GM15510 (cell line): ENCODE measurements around the gene ECT2L.

Experiments used
- POLR2A ChIP-seq: IDR thresholded peaks from 3 replicates; pipeline ENCODE4 v1.6.1; 2011; ENCODE audit warnings: borderline replicate concordance; ENCODE audit not compliant: insufficient read length; ENCODE audit errors: extremely low read depth

Gene ECT2L, protein sequence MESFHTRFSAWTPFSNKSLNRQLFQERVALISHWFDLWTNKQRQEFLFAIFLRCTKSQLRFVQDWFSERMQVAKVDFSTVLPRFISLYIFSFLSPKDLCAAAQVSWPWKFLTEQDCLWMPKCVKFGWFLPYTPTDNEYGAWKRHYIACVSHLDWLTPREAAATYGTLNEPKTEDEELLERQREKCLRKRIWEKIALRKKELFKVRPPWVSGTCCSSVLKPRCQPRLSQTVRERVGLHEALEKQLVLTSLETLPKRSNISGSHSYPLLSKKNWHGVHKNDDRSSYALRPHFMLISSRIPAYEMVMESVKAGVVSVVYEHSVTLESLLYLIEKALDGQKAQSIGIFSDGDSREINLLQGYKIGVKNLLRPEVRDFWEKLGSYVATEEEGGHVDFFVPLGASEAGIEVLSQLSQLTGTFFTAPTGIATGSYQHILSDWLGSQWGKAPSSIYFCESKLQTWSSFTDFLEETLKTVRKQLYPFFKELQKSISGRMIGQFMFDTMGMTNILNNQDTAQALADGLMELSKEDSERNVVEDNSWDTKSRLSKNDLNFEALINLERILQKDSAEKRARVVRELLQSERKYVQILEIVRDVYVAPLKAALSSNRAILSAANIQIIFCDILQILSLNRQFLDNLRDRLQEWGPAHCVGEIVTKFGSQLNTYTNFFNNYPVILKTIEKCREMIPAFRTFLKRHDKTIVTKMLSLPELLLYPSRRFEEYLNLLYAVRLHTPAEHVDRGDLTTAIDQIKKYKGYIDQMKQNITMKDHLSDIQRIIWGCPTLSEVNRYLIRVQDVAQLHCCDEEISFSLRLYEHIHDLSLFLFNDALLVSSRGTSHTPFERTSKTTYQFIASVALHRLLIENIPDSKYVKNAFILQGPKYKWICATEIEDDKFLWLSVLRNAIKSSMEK

DNA sequence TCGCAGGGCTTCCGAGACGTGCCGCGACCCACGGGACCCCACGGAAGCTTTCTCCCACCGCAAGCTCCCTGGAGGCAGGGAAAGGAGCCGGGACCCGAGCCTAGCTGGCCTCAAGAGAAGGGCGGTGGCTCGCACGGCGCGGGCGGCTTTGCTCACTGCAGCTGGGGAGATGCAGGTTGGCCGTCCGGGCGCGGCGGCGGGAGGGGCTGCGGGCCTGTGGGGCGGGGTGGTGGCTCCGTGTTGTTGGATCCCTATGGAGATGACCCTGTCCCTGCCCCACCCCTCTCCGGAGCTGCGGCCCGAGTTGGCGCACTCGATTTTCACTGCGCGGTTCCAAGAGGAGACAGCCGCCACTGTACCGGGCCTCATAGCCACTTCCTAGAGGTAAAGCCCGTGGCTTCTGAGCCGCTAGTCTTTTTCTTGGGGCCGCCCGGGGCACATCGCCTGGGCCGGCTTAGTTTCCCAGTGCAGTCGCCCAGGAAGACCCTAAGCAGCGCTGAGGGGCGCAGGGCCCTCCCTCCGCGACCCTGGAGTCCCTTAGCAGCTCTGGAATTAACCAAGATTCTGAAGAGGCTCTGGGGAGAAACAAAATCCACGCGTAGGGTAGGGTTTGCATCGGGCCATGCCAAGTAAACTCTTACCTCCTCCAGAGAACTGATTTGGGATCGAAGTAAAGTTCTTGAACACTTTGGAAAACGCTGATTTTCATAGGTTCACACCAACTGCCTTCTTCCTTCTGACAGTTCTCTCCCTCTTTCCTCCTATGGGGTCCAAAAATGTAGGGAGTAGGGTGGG is at the start of gene ECT2L:
Gene ECT2L, plus strand, starts transcription at position 279 of the 795 bp plus-strand sequence. CDS start 17,188 bp downstream, outside the sequence.
- no peak for TF ChIP-seq POLR2A

DNA sequence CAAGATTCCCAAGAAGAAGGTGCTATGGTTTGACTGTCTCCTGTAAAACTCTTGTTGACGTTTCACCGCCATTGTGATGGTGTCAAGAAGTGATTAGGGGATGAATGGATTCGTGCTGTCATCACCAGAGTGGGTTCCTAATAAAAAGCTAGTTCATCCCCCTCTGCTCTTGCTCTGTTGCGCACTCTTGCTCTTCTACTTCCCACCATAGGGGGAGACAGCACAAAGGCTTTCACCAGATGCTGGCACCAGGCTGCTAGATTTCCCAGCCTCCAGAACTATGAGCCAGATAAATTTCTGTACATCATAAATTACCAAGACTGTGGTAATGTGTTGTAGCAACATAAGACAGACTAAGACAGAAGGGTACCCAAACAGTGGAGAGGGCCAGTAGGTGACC is 43.9 kb upstream of the ECT2L start:
- no peak for TF ChIP-seq POLR2A

DNA sequence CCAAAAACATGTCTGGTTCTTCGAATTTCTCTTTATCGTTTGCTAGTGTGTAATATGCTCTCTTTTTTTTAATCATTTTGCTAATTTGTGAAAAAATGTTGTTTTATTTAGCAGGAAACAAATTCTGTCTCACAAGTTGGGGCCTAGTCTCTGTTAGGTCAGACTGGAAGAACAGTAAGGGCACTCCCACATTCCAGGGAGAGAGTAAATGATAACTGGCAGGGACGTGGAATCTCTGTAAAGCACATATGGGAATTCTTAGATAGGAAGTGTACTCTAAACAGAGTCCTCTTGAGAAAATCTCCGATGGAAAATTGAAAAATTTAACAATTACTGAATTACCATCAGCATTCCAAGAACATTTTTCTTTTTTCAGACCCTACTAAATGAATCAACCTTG is 38.8 kb upstream of the ECT2L start:
- TF ChIP-seq POLR2A: no peak

DNA sequence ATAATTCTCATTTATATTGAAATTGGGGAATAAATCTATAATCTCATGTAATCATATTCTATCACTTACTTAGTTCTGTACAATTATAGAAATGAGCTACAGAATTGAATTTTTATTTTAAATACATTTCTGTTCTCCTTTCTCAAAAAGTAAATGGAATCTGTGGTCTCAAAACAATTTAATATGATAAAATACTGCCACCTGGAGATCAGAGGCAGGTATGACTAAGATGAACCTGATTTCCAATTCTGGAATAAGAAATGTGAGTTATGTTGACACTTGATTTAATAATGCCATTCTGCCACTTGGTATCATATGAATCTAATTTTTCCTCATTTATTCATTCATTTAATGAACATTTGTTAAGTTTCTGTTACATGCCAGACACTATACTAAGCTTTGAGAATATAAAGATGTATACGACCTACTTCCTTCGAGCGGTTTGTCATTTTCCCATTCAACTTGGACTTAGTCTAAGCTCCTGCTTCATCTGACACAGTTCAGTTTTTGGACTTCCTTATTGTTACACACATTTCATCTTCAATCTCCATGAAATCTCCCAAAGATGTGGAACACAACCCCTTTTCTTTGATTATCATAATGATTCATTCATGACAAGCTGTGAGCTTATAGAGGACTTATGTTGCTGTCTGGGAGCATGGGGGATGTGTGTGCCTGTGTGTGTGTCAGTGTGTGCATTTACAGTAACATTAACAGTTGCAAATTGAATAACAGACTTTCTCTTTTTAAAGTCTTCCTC is 29.8 kb upstream of the ECT2L start:
- no peak for TF ChIP-seq POLR2A

DNA sequence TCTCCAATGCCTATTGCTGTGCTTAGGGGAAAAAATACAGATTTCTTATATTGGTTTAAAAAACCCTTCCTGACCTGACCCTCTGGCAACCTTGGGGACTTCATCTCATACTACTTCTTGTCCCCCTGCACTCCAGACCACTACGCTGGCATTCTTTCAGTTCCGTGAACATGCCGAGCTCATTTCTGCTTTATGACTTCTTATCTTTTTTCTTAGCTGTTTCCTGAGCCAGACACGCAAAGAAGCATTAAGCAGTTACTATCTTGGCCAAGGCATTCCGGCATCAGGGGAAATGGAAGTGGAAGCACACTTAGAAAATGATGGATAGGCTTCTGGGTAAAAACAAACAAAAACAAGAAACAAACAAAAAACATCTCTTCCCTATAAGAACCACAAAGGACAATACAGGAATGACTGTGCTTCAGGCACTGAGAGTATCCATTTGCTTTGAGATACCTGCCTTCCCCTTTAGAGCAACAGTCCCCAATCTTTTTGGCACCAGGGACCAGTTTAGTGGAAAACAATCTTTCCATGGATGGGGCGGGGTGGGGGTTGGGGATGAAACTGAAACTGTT is 26.7 kb upstream of the ECT2L start:
- TF ChIP-seq POLR2A: no peak

DNA sequence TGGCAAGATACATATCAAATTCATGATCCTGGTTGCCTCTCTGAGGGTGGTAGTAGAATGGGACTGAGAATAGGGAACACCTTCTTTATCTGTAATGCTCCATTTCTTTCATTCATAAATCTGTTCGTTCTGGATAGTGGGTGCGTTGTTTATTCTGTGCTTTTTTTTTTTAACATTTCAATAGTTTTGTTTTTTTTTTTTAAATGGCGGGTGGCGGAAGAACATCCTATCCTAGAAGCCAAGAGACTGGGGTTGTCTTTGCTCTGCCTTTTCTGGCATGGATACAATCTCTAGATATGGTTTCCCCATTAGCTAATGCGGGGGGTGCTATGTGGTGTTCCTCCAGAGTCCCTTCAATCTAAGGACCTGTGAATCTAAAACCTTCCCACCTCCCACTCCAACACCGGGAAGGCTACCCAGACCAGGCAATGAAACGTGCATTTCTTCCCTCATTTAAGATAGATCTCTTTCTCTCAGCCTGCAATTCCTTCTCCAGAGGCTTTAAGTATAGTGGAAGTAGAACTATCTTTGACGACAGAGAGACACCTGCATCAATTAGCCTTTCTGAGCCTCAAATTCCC is 23.2 kb upstream of the ECT2L start:
- TF ChIP-seq POLR2A: no peak

DNA sequence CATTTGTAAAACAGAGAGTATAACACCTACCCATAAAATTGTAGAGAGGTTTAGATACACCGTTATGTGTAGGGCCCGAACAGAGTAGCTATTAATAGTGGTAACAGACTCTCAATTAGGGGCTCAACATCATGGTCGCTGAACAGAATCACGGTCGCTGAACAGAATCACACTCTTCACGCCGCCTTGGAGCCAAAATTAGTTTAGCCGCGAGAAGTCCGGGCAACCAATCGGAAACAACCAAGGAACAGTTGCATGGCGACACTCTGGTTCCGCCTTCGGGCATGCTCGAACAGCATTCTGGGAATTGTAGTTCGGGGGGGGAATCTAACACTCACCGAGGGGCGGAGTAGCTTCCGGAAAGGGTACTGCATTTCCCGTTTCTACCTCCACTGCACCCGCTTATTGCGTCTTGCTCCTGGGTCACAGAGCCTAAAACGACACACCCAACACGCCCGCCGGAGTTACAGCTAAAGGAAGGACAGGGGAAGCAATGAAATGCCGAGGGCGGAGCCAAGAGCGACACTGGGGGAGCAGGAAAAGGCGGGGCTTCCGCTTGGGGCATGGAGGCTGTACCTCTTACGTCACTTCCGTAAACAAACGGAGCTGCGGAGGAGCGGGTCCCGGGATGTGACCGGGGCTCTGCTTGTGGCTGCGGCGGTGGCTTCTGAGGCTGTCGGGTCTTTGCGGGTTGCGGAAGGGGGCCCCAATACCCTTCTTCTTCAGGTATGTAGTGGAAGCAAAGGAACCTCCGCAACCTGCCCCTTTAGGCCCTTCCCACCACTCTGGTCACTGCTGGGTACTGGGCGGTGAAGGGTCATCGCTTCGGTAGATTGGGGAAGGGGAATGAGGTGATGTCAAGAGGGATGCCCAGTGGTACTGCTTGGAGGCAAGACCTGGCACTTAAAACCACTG is 22.5 kb upstream of the ECT2L start, which contains the start of gene CCDC28A:
Gene CCDC28A, plus strand, starts transcription at position 593 of the 915 bp plus-strand sequence. CDS start 2,352 bp downstream, outside the sequence.
- TF ChIP-seq POLR2A: peak; percentile 53

DNA sequence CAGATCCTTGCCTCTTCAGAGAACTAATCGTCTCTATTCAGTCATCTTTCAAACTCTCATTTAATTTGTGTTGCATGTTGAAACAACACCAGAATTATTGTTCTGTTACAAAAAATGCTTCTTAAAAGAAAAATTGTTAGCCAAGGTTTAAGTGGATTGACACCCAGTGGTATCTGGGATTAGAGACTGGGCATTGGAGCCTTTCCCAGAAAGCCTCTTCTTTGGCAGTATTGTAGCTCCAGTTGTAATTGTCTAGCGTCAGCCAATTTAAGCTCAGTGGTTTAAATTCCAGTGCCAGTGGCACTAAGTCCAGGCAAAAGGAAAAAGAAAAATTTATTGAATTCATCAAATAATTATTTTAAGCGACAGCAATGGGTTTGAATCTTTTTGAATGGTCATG is 21.5 kb upstream of the ECT2L start:
- no peak for TF ChIP-seq POLR2A

DNA sequence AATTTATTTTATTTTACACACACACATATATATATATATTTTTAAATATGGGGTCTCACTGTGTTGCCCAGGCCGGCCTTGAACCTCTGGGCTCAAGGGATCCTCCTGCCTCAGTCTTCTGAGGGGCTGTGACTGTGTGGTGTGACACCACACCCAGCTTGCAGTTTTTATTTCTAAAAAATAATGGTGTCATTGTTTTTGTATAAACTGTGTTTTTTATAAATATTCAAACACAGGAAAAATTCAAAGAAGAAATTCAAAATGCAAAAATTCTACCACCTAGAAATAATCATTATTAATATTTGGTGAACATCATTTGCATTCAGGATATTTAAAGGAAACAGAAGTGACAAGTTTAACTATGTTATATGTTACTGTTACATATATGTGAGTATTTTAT is 19.2 kb upstream of the ECT2L start:
- TF ChIP-seq POLR2A: no peak

DNA sequence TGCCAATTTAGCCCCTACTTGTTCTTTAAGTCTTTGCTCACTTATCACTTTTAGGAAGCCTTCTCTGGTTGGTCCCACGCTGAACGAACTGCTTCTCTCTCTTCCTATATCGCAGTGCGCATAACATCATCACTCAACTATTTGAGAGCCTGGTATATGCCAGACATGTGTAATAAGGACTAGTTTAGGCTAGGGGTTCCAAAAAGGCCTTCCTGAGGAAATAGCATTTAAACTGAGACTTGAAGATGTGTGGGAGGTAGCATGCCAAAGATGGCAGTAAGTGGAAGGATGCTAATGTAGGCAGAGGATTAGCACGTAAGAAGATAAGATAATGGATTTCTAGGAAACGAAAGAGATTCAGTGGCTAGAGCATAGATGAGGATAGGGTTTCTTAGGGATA is 17.6 kb upstream of the ECT2L start:
- TF ChIP-seq POLR2A: no peak

DNA sequence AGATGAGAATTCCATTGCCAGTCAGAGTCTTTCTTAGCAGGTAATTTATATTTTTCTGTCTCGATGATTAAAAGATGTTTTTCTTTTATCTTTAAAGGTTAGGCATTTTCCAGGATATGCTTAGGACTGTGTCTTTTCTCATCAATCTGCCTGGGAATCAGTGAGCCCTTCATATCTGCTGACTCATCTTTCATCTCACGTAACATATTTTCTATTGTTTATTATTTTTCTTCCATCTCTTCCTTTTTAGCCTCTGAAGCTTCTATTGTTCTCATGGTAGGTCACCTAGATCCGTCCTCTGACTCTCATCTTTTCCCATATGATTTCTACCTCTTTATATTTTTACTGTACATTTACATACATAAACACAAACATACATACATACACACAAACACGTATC is 13.6 kb upstream of the ECT2L start:
- no peak for TF ChIP-seq POLR2A

DNA sequence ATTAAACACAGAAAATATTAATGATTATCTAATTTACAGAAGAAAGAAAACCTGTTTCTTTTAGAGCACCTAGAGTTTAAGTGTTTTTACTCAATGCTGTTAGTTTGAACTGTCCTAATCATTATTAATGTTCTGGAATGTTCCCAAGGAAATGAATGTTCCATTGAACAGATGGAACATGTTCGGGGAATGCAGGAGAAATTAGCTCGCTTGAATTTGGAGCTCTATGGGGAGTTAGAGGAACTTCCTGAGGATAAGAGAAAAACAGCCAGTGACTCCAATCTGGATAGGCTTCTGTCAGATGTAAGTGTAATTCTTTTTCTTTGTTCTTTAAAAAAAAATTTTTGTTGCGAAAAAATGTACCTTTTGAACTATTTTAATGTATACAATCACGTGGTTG is 10.8 kb upstream of the ECT2L start:
- no peak for TF ChIP-seq POLR2A
